Raji (cell line): ENCODE results near the gene PHRF1.

Source experiments
- POLR2A ChIP-seq: IDR thresholded peaks from 2 replicates; pipeline ENCODE4 v1.6.1; 2011; ENCODE audit warnings: low read depth, low read length, control low read depth; ENCODE audit not compliant: insufficient read depth

Gene PHRF1

DNA sequence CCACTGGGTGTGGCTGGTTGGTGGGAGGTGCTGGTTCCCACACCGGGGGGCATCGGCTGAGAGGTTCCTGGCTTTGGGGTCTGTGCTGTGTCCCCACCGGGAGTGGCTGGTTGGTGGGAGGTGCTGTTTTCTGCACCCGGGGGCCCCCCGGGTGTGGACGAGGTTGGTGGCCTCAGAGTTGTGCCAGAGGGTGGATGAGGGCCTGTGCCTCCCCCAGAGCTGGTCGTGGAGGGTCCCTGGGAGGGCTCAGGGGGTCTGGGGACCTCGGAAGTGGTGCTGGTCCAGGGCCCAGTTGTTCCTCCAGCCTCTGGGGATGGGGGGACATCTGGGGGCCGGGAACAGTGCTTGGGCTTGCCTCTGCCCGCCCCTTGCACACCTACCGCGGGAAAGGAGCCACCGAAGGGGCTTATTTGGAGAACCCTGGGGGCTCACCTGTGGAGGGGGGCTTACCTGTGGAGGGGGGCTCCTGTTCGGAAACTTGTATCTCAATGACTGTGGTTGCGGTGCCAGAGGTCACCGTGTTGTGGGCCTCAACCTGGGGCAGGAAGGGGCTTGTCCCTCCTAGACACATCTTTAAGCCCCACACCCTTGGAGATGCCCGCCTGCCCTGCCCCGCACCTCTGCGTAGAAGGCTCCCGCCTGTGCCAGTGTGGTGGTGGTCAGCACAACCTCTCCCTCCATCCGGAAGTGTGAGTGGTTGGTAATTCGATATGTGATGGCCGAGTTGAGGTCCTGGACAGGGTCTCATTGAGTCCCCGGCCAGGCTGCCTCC, 42.8 kb downstream of the PHRF1 start:
- no peak for TF ChIP-seq POLR2A

DNA sequence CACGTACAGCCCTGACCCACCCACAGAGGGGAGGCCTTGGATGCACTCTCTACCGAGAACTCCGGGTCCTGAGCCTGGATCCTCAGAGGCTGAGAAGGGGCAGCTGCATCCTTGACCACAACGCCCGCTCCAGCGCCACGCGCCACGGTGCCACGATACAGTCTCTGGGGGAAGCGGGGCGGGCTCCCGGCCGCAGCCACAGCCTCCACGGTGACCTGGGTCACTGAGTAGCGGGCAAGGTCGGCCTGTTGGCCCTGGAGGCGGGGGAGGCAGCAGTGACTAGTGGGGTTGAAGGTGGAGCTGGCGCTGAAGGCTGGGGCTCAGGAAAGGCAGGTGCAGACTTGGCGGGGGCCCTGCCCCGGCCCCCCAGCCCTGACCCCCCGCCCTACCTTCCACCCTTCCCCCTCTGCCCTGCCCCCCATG, 43.4 kb downstream of the PHRF1 start:
- TF ChIP-seq POLR2A: no peak

DNA sequence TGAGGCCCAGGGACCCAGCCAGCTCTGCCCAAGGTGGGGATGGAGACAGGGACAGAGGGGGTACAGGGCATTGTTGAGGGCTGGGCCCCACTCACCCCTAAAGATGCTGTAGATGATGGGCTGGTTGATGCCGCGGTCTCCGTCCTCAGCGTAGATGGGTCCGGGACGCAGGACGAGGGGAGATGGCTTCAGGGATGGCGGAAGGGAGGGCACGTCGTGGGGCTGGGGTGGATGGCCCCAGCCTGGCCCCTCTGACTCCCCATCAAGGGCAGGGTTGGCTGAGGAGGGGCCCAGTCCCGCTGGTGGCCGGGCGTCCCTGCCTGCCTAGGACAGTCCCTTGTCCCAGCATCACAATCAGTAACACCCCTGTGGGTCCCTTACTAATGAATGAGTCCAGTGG, 43.9 kb downstream of the PHRF1 start:
- TF ChIP-seq POLR2A: no peak

DNA sequence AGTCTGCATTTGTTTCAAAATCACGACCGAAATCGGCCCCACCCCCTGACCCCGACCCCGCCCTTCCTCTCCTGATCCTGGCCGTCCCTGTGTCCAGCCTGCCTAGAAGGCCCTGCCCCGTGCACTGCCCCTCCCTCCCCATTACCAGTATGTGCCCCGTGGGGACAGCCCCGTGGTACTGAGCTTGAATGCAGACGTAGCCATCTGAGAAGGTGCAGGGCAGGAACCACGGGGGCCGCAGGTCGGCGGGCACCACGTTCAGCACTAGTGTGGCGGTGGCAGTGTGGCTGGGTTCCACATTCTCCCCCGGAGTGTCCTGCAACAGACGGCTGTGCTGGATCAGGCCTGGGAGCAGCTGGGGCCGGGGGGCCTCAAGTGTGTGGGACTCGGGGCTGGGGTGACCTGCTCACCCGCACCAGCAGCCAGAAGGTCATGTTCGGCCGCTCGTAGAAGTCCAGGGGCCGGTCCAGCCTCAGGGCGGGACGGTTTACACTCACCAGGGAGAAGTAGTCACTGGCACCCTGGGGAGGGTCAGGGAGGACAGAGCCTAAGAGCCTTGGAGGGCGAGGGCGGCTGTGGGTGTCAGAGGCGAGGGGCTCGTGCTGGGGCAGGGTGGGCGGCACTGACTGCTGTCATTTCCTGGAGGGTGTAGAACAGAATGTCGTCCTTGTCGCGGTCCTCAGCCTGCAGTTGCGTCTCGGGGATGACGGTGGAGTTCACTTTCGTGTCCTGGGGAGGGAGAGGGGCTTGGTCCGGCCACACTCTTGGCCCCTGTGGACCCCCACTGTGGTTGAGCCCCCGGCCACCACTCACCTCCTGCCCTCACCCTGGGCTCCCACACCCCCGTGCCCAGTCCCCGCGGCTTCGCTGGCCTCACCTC, 44.9 kb downstream of the PHRF1 start:
- TF ChIP-seq POLR2A: no peak

DNA sequence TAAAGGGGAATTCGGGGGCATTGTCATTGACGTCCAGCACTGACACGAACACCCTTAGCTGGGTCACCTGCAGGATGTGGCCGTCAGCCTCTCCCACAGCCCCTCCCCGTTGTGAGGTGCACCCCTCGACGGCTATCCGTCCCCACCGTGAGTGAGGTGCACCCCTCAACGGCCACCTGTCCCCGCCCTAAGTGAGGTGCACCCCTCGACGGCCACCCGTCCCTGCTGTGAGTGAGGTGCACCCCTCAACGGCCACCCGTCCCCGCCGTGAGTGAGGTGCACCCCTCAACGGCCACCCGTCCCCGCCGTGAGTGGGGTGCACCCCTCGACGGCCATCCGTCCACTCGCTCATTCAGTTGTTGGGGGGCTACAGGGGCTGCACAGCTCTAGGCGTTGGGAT, 45.6 kb downstream of the PHRF1 start:
- TF ChIP-seq POLR2A: no peak

DNA sequence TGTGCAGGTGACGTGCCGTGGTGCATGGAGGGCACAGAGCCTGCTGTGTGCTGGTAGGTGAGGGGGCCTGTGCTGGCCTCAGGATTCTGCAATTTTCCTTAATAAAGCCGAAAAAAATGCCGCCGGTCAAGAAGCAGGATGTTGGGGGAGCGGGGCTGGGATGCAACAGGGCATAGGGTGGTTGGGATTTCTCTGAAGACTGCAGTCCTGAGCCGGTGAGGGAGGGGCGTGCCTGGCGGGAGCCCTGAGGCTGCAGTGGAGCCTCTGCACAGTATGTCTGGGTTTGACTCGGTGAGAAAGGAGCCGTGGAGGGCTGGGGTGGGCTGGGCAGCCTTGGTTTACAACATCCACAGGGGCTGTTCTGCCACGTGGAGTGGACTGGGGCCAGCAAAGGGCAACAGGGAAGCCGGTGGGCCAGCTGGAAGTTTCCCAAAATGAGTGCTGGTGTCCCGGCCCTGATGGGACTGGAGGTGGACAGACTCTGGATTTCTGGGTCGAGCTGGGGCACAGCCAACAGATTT, 47.1 kb downstream of the PHRF1 start:
- no peak for TF ChIP-seq POLR2A

DNA sequence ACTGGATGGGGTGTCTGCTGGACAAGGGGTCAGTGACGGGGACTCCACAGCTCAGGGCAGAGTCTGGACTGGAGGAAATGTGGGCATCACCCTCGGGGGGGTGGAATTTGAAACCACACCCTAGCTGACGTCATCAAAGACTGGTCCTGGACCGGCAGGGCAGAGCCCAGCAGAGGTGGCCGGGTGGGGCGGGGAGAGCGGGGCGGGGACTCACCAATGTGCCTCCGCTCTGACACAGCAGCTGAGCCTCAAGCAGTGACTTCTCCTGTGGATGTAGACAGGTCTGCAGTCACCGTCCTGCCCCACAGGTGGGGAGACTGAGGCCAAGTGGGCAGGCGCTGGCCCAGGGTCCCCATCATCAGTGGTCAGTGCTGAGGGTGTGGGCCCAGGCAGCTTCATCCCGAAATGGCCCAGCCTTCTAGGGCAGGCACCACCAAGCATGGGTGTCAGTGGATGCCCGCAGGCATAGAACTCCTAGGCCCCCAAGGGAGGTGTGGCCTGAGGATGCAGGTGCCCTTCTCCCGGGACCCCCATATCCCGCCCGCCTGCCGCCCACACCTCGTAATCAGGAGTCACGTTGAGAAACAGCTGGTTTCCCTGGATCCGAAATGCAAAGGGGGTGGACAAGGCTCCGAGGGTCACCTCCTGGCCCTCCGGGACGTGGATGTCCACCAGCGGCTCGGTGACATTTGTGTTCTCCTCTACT, 47.9 kb downstream of the PHRF1 start:
- TF ChIP-seq POLR2A: no peak

DNA sequence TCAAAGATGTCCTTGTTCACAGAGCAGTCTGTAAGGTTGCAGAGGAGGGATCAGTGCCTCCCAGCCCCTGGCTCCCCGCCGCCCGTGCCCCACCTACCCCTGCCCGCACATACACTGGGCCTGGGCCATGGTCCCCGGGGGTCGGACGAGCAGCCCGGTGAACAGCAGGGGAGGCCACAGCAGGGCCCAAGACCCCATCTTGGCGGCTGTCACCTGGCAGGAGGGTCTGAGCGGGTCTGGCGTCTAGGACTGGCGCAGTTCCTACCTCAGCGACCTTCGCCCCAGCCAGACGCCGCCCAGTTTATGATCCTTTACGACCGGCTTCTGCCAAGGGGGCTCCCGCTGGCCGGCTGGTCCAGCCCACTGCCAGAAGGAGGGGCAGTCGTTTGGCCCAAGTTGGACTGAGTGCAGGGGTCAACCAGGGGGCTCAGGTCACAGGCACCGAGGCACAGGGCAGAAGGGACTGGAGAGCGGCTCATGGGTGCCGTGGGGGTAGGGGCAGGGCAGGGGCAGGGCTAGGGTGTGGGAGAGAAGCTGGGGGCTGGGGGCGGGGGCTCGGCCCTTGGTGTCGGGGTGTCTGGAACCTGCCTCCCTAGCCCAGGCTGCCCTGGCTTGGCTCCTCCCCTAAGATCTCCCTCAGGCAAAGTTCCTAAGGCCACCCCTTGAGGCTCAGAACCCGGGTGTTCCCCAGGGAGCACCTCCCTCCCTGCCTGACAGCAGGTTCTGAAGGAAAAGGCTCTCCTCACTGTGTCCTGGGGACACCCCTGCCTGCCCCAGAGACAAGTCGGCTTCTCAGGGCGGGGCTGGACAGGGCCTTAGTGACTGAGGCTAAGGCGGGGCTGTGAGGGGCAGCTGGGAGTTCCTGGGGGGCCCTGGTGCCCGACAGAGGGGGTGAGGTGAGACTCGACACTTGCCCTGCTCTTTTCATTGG, 48.7 kb downstream of the PHRF1 start, which contains the start of gene CDHR5:
CDHR5 (minus strand) TSS at position 251 of the 931 bp plus-strand sequence; CDS start at position 198, 53 bp downstream.
- TF ChIP-seq POLR2A: no peak

DNA sequence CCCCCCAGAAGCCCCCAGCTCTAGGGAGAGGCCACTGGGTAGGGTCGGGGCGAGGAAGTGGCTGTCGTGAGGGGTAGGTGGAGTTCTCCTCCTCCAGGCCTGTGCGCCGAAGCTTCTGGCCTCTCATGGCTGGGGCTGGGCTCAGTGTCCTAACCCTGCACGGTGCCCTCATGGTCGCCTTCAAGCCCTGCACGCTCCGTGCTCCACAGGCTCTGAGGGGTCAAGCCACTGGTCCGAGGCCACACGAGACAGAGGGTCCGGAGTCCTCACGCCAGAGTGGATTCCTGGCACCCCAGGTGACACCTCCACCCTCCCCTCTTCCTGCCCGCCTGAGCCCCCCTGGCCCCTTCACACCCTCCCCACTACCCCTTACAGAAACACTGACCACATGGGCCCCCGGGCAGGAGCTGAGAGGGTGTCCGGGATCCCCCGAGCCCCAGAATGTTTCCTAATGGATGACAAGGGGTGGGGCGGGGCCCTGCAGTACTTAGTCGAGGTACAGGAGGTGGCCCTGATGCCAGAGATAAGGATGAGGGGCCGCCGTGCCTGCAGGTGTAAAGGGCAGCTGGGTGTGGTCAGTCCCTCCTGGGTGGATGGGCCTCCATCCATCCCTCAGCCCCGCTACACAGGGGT, 49.5 kb downstream of the PHRF1 start:
- no peak for TF ChIP-seq POLR2A

DNA sequence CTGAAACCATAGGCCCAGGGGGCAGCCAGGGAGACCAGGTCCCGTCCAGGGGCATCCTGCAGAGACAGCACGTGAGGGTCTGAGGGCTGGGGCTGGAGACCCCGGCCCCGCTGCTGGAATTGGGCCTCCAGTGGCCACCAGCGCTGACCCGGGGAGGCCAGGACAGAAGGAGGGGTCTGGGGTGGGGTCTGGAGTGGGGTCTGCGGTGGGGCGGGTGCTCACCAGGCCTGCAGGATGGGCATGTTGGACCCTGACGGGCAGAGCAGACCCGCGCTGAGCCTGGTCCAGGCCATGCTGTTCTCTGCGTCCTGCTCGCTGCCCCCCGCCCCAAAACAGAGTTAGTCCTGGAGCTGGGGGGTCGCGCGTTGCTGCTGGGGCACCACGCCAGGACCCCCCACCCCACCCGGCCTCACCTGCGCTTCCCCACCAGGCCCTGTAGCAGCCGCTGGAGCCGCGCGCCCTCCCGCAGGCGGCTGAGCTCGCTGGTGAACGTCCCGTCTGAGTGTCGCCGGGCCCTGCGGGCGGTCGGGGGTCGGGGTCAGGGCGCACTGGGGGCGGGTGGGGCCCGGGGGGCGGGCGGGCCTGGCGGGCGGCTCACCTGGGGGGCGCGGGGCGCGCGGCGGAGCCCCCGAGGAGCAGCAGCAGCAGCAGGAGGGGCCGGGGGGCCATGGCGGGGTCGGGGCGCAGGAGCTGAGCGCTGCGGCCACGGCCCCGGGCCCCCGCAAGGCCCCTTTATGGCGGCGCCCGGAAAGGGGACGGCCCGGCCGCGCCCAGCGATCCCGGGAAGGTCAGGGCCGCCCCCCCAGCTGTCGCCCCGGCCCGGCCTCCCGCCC, 50.4 kb downstream of the PHRF1 start, which contains the start of gene SCT:
SCT (minus strand) TSS at position 707 of the 833 bp plus-strand sequence; CDS start at position 669, 38 bp downstream.
- no peak for TF ChIP-seq POLR2A

DNA sequence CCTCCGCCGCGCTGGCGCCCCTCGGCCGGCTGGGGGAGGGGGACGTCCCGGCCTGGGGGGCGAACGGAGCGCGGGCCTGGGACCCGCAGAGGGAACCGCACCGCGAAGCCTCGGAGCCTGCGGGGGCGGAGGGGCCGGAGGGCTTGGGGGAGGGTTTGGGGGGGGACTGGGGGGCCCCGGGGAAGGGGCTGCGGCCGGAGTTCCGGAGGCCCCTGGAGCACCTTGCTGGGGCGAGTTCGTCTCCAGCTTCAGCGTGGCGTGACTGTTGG, 51.0 kb downstream of the PHRF1 start:
- no peak for TF ChIP-seq POLR2A

DNA sequence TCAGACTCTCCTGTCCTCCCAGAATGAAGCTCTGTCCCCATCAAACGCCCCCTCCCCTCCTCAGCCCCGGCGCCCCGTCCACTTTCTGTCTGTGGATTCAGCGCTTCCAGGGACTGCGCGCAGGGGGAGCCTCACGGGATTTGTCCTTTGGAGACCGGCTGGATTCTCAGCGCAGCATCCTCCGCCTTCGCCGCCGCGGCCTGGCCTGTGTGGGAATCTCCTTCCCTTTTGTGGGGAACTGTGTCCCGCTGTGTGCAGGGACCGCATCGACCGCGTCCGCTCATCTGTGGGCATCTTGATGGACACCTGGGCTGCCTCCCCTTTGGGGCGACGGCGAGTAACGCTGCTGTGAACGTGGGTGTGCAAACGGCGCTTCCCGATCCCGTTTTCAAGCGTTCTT, 51.8 kb downstream of the PHRF1 start:
- no peak for TF ChIP-seq POLR2A

DNA sequence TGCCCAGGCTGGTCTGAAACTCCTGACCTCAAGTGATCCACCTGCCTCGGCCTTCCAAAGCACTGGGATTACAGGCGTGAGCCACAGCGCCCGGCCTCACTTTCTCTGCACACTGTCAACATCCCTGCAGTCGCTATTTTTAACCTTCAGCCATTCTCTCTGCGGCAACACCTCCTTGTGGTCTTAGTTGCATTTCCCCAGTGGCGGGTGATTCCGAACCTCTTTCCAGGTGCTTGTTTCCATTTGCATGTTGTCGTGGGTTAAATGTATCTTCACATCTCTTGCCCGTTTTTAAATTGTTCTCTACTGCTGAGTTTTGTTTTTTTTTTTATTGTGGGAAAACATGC, 52.9 kb downstream of the PHRF1 start:
- TF ChIP-seq POLR2A: no peak

DNA sequence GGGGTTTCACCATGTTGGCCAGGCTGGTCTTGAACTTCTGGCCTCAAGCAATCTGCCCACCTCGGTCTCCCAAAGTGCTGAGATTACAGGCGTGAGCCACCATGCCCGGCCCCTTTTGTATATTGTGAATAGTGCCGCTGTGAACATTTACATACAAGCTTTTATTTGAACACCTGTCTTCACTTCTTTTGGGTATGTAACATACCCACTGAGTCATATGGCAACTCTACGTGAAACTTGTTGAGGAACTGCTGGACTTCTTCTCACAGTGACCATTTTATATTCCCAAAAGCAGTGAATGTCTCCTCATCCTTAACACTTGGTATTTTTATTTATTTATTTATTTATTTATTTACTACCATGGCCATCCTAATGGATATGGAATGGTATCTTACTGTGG, 54.6 kb downstream of the PHRF1 start:
- no peak for TF ChIP-seq POLR2A
